ENCODE measurements around the gene EHF.
A peak's percentile ranks its signal among the peaks of the same experiment; 100 is the strongest.
"Not testable (repeated sequence)": the region's sequence is repeated elsewhere in the genome, so short reads cannot be mapped to it uniquely, and the experiment has no call there.

Gene EHF

GRCh38 chr11:34620820-34621792, at the start of gene EHF:
Gene EHF, plus strand, starts transcription at chr11:34621093. Its CDS starts 21,538 bp downstream, at chr11:34642631.
- DNase-seq, result no peak

DNA sequence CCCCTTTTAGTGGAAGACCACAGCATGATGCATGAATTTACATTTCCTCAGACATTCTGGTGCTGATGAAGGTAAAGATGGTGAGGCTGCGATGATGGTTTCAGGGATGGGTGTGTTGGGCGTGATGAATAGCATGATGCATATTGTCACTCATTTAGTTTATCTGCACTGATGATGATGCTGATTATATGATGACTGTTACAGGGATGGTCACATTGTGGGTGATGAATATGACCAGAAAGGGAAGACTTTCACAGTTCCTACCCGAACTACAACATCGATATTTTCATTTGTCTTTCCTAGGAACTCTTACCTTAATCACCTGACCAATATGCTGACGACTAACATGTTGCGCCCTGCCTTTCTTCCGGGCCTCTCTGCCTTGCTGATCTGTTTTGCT, 47.4 kb upstream of the EHF start:
- no peak for DNase-seq

DNA sequence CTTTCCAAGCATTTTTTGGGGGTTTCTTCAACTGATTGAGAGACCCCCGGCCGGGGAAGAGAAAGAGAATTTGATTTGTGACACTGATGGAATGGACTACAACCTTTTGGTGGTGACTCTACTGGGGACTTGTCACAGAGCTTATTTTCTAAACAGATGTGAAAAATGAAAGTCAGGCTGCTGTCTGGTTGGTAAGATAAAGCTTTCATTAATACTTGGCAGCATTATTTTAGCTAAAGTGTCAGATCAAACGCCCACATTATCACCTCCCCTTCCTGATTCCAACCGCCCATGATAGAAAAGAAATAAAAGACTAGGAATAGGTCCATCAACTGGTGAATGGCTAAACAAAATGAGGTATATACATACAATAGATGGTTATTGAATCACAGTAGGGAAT, 45.6 kb upstream of the EHF start:
- no peak for DNase-seq

DNA sequence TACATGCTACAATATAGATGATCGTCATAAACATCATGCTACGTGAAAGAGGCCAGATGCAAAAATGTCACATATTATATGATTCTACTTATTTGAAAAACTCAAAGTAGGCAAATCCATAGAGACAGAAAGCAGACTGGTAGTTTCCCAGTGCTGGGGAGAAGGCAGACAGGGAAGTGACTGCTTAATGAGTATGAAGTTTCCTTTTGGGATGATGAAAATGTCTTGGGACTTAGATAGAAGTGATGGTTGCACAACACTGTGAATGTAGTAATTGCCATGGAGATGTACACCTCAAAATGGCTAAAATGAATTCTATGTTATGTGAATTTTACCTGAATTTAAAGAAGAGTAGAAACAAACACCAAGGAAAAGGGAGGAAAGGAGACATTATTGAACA, 45.2 kb upstream of the EHF start:
- DNase-seq, result no peak

DNA sequence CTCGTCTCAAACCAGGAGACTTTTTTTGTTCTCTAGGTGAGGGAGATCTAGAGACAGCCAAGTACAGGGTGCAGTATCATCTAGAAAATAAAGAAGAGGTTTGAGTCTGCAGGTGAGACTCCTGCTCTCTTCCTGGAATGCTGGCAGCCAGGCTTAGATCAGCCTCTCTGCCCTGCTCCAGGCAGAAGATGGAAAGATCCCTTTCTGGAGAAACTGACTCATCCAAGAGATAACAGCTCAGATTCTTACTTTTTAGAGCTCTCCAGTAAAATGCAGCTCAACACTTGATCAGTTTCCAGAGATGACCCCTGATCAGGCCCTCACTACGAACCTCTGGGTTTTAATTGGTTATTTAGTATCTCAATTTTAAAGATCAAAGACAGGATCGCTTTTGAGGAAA, 44.6 kb upstream of the EHF start:
- DNase-seq, result no peak

- no peak for DNase-seq
These were observed 37.1 kb upstream of the EHF start for GRCh38 chr11:34583818-34584217.

- no peak for DNase-seq
These were observed 35.6 kb upstream of the EHF start for GRCh38 chr11:34585304-34585734.

DNA sequence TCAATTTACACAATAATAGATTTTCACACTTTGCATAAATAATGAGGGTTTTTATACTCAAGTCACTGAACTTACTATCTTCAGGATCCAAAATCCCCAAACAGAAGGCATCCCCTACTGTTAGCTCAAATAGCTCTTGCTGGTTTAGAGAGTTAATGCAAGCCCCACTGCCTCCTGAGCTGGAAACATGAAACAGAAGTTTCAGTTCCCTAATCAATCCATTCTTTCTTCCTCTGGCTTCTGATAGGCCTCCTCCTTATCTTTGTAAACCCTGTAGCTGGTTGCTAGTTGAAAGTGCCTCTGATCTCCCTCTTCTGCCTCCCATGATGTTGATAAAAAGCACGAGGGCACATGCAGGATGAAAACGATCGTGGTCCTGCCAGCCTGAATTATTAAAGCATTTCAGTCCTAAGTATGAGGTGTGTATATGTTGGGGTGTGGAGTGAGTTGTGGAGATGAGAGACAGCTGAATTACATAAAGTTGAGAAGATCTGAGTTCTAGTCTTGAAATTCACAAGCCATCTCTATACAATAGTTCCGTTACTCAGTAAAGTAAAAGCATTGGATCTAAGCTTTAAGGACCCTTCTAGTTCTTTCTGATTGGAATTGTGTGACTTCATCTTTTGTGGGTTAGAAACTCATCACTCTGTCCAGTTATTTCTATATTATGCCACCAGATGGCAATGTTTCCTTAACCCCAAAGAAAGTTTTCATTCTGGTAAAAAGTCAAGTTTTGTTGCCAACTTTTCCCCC, 35.0 kb upstream of the EHF start:
- no peak for DNase-seq

- no peak for DNase-seq
These were observed 34.2 kb upstream of the EHF start for GRCh38 chr11:34586488-34587281.

DNA sequence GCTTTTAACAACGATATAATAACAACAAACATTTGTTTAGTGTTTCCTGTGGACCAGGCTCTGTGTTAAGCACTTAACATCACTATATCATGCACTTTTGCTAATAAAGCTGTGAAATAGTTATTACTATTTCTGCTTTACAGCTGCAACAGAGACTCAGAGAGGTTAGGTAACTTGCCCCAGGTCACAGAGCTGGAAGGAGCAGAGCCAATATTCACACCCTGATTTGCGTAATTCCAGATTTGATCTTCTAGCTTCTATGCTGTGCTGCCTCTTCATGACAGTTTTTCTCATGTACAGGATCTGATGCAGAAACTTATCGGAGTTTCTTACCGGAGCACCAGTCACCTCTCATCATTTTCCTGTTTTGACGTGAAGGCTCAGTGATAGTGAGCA, 33.6 kb upstream of the EHF start:
- no peak for DNase-seq

DNA sequence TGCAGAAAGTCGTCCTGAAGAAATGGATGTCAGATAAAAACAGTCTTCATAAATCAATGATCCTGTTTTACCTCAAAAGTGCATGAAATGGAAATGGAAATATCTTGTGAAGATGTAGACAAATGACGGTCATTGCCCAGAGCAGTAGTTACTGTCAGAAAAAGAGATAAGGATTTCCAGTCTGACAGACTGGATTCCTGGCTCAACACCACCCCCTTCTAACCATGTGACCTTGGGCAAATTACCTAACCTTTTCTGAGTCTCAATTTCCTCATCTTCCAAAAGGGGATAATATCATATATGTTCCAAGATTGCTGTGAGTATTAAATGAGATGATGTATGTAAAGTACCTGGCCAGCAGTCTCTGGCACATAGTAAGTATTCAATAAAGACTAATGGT, 32.9 kb upstream of the EHF start:
- DNase-seq, result no peak

DNA sequence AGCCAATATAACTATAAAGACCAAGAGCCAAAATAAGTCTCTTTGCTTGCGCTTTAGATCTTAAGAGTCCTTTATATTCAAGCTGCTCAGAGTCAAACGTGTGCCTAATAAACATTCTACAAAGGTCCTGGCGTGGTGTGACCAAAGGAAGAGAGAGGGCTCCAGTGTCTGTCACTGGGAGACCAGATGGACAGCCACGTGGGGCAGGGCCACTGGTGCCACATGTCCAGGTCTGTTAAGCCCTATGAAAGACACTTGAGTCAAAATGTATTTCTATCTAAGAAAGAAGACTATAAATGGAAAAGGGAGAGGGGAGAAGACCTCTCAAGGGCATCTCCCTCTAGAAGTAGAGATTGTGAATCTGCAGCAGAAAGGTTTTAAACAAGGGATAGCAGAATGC, 32.2 kb upstream of the EHF start:
- DNase-seq, result no peak

DNA sequence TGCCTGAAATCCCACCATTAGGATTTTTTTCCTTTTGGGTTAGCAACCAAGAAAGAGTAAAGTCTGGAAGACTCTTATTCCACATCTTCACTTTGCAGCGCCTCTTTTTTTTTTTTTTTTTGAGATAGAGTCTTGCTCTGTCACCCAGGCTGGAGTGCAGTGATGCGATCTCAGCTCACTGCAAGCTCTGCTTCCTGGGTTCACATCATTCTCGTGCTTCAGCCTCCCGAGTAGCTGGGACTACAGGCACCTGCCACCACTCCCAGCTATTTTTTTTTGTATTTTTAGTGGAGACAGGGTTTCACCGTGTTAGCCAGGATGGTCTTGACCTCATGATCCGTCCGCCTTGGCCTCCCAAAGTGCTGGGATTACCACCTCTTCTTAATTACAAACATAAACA, 31.7 kb upstream of the EHF start:
- not testable (repeated sequence) for DNase-seq

DNA sequence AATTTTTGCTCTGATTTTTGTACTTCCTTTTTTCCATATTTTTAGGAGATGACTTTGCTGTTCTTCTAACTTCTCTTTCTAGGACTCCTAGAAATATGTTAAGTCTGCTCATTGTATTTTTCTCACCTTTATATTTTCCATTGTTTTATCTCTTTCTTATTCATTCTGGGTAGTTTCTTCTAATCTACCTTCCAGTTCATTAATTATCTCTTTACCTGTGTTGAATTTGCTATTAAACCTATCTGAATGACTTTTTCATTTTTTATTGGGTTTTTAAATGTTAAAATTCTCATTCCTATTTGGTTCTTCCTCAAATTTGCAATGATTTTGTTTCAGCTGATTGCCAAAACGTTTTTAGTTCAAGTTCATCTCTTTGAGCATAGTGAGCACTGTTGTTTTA, 27.8 kb upstream of the EHF start:
- DNase-seq, result no peak

GRCh38 chr11:34594603-34595002, 26.3 kb upstream of the EHF start:
- DNase-seq, result no peak

DNA sequence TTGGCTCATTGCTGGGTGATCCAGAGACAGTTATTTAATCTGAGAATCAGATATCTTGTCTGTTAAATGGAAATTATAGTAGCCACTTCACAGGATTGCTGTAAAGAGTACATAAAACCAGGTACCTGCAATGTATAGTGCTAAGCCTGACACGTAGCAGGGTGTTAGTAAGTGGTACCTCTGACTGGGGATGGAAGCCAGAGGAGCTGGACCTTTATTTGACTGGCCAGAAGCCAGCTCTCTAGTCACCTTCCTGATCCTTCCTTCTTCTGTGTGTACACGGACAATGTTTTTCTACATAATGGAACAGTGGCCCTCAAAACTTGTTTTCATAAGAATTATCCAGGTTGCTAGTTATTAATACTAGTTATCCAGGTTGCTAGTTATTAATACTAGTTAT, 25.5 kb upstream of the EHF start:
- no peak for DNase-seq

GRCh38 chr11:34595960-34596644, 24.8 kb upstream of the EHF start:
- DNase-seq, result no peak

DNA sequence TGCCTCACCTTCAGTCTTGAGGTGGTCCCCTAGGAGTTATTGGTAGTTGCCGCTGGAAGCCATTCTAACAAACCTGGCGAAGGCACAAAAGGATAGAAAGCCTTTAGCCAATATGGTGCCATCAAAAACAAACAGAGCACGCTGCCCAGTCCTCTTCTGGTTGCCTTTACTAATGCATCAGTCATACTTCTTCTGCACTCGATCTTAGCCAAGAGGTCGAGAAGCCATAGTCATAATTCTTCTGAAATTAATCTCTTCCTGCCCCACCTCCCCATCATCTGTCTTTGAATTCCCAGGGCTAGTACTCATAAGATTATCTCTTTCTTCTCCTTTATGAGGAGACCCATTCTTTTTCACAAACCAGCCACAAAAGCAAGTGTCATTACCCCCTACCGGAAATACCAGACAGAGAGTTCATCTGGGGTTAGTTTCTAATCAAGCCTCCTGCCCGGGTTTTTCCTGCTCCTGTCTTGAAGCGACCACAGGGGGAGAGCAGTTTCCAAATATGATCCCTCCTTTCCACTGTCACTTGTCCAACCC, 21.4 kb upstream of the EHF start:
- DNase-seq, result no peak

- no peak for DNase-seq
These were observed 20.4 kb upstream of the EHF start for GRCh38 chr11:34600339-34601084.

DNA sequence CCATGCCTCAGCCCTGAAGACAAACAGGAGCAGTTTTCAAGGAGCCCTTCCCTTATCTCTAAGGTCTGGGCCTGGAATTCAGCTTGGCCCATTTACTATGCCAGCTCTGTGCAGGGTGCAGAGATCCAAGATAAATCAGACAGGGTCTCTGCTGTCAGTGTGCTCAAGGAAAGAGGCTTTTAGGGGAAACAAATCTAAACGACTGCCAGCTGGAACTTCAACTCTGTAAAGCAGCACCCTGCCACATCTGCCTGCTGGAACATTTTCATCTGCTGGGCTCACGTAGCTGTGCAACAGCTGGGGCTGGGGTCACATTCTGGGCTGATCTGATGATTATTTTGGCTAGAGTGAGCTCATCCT, 19.8 kb upstream of the EHF start:
- DNase-seq, result peak; percentile 55

GRCh38 chr11:34601609-34602008, 19.3 kb upstream of the EHF start:
- DNase-seq, result no peak

DNA sequence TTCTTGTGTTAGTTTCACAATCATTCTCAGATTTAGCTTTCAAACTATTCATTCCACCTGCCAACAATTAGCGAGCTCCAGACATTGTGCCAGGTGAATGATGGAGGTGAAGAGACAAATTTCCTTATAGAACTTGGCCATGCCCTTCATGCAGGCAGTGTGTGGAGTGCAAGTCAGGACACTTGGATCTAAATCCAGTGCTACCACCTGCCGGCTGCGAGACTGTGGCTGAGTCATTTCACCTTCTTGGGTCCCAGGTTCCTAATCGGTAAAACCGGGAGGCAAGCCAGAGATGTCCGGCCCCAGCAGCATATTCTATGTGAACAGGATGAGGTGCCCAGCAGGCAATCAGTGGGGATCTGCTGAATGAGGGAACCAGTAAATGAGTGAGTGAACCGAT, 18.6 kb upstream of the EHF start:
- no peak for DNase-seq

Measured in femur (tissue), 1 donor.